OCI-LY1 (cell line): ENCODE data around the gene EXO1.

Experiments
- CTCF ChIP-seq: fragments of 200-600 bp; sonication (generic), shearing (Covaris generic); IDR thresholded peaks from 2 replicates; pipeline ENCODE4 v1.5.1; 2017; ENCODE audit warnings: mild to moderate bottlenecking, antibody characterized with exemption, low read length, moderate library complexity, mixed read lengths
- EZH2 ChIP-seq: fragments of 200-600 bp; sonication (generic), shearing (Covaris generic); IDR thresholded peaks from 2 replicates; pipeline ENCODE4 v1.8.0; 2017; ENCODE audit warnings: borderline replicate concordance, mixed run types, mild to moderate bottlenecking, antibody characterized with exemption, low read length, moderate library complexity, mixed read lengths

- no peak for TF ChIP-seq EZH2
- TF ChIP-seq CTCF, result no peak
Observed at GRCh38 chr1:241857131-241857530, 9.1 kb downstream of the EXO1 start.
